Measurements from ENCODE around the gene MARF1. TPM values are rescaled to one million over a fixed set of nuclear protein-coding genes. Genes with fewer than 3 reads are reported as not detected.
"Not testable (repeated sequence)": the region's sequence is repeated elsewhere in the genome, so short reads cannot be mapped to it uniquely, and the experiment has no call there.

The MARF1 gene
- total RNA-seq, 2 donors from 2014 or later = 28.0 to 33.2 TPM

DNA sequence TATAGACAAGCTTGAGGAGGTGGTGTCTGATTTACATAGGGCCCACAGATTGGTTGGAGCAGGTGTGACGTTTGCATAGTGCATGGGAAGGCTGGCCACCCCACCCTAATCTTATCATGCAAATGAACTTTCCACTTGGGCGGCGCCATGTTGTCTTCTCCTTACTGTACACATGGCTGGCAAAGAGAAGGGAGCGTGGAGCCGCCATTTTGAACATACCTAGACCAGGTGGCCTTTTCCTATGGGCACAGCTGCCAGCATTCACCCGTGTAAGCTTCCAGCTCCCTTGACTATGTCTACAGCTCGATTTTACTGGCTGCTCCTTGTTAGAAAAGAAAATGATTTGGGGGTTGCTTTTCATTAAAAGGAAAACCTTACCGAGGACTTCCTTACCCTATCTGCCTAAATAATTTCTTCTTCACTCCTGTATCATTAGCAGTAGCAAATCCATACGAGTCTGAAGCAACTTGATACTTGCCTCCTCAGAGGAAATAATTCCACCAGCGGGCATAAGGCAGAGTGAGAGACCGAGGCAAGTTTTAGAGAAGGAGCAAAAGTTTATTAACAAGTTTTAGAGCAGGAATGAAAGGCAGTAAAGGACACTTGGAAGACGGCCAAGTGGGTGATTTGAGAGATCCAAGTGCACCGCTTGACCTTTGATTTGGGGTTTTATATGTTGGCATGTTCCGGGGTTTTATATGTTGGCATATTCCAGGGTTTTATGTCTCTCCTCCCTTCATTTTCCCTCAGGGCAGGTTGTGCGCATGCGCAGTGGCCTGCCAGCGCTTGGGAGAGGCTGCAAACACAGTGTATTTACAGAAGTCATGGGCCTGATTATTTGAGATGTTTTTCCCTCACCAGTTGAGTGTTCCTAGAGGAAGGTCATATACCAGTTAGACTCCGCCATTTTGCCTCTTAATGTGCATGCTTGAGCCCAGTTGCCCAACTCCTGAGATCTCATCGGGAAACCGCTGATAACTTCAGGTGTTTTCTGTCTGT lies 65.7 kb downstream of the MARF1 start:
- Histone ChIP-seq H3K4me3 (no peak overlapping the region), H3K27me3 (no peaks in the 10 kb centered on the region), H3K36me3 (replicated peaks in 1 of 2; ENCODE audit: insufficient read depth in 1 of 2, low read depth in 2 of 2) (no peaks in the 10 kb centered on the region), H3K4me1 (no peaks in the 10 kb centered on the region), H3K27ac (no peak overlapping the region), H3K9me3 (no peaks in the 10 kb centered on the region)
- intact Hi-C loops (cut with DNase I) = no loop called here
- WGBS, 2 donors = 90 to 92% methylated on average over 20 of the region's 20 CpGs
- no peak for TF ChIP-seq POLR2A (IDR thresholded peaks at IDR 0.05)
- TF ChIP-seq, protein P1, sequence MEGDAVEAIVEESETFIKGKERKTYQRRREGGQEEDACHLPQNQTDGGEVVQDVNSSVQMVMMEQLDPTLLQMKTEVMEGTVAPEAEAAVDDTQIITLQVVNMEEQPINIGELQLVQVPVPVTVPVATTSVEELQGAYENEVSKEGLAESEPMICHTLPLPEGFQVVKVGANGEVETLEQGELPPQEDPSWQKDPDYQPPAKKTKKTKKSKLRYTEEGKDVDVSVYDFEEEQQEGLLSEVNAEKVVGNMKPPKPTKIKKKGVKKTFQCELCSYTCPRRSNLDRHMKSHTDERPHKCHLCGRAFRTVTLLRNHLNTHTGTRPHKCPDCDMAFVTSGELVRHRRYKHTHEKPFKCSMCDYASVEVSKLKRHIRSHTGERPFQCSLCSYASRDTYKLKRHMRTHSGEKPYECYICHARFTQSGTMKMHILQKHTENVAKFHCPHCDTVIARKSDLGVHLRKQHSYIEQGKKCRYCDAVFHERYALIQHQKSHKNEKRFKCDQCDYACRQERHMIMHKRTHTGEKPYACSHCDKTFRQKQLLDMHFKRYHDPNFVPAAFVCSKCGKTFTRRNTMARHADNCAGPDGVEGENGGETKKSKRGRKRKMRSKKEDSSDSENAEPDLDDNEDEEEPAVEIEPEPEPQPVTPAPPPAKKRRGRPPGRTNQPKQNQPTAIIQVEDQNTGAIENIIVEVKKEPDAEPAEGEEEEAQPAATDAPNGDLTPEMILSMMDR (IDR thresholded peaks at IDR 0.05) = no peak
- no peak for ATAC-seq
- no peak for DNase-seq

DNA sequence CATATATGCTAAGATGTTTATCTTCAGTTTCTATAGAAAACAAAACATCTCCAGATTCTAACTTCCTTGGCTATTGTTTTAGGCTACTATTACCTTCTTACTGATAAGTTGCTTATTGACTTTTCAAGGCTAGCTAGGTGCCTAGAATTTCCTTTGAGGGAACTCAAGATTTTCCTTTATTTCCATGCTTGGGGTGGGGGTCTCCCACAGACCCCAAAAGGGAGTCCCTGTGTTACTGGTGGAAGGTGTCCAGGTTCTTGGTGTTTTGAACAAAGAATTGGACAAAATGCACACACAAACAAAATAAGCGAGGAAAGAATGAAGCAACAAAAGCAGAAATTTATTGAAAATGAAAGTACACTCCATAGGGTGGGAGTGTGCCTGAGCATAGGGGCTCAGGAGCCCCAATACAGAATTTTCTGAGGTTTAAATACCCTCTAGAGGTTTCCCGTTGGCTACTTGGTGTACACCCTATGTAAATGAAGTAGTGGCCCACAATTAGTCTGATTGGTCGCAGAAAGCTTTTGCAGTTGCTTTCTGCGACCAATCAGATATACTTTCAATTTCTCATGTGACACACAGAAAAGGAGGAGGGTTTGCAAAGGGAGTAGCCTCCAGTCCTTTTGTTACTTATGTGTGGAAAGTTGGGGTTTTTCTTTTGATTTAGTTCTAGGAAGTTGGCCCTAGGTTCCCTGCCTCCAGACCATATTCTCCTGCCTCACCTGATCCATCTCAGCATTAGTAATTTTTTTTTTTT lies 67.5 kb downstream of the MARF1 start:
- DNase-seq (no peak), ATAC-seq (no peak)
- Histone ChIP-seq H3K4me1 (no peaks in the 10 kb centered on the region), H3K27ac (no peak overlapping the region), H3K27me3 (no peaks in the 10 kb centered on the region), H3K4me3 (no peak overlapping the region), H3K36me3 (replicated peaks in 1 of 2; ENCODE audit: insufficient read depth in 1 of 2, low read depth in 2 of 2) (no peaks in the 10 kb centered on the region), H3K9me3 (no peaks in the 10 kb centered on the region)
- TF ChIP-seq, protein P1 (IDR thresholded peaks at IDR 0.05) = no peak
- TF ChIP-seq POLR2A (IDR thresholded peaks at IDR 0.05) = no peak
- intact Hi-C loops (cut with DNase I) = no loop called here
- WGBS, 2 donors = 92 to 95% methylated on average over 4 of the region's 4 CpGs

DNA sequence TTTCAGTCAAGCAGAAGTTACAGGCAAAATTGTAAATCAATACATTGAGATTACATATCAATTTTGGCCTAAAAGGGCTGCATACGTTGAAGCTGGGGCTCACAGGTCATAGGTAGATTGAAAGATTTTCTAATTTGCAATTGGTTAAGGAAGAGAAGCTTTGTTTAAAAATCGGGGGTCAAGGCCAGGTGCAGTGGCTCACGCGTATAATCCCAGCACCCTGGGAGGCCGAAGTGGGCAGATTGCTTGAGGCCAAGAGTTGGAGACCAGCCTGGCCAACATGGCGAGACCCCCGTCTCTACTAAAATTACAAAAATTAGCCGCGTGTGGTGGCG lies 68.4 kb downstream of the MARF1 start:
- TF ChIP-seq, protein P1 (IDR thresholded peaks at IDR 0.05) = no peak
- TF ChIP-seq POLR2A (IDR thresholded peaks at IDR 0.05) = no peak
- H3K27me3 ChIP-seq = no peaks in the 10 kb centered on the region
- no peaks in the 10 kb centered on the region for H3K9me3 ChIP-seq
- no peaks in the 10 kb centered on the region for H3K36me3 ChIP-seq (replicated peaks in 1 of 2; ENCODE audit: insufficient read depth in 1 of 2, low read depth in 2 of 2)
- intact Hi-C loops (cut with DNase I) = no loop called here
- no peak overlapping the region for H3K27ac ChIP-seq
- WGBS, 2 donors = 86 to 88% methylated on average over 10 of the region's 10 CpGs
- H3K4me1 ChIP-seq = no peaks in the 10 kb centered on the region
- no peak overlapping the region for H3K4me3 ChIP-seq
- DNase-seq = no peak
- no peak for ATAC-seq

DNA sequence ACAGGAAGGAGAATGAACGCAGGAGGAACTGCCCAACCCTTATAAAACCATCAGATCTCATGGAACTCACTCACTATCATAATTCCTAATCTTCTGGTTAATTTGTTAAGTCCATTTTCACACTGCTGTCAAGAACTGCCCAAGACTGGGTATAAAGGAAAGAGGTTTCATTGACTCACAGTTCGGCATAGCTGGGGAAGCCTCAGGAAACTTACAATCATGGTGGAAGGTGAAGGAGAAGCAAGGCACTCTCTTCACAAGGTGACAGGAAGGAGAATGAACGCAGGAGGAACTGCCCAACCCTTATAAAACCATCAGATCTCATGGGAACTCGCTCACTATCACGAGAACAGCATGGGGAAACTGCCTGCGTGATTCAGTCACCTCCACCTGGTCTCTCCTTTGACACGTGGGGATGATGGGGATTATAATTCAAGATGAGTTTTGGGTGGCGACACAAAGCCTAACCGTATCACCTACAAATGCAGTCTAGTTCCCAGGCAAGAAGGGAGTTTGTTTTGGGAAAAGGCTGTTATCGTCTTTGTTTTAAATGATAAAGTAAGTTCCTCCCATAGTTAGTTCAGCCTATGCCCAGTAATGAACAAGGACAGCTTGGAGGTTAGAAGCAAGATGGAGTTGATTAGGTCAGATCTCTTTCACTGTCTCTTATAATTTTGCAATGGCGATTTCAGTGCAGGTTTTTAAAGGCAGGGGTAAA lies 68.9 kb downstream of the MARF1 start:
- H3K9me3 ChIP-seq; H3K4me3 ChIP-seq; intact Hi-C loops (cut with DNase I); H3K27ac ChIP-seq; H3K4me1 ChIP-seq; DNase-seq; H3K27me3 ChIP-seq; ATAC-seq; H3K36me3 ChIP-seq (replicated peaks in 1 of 2; ENCODE audit: insufficient read depth in 1 of 2, low read depth in 2 of 2): not testable (repeated sequence)
- WGBS, 2 donors = 89 to 92% methylated on average over 11 of the region's 11 CpGs
